B cell (primary cell): ENCODE measurements around the gene OR7G1. TPM values are rescaled to one million over a fixed set of nuclear protein-coding genes. Genes with fewer than 3 reads are reported as not detected.

Source experiments
- ATAC-seq: fragments of 200-7000 bp; cut with Tn5 transposase; one replicate; pipeline ENCODE4 v1.10.0; 2021; ENCODE audit warnings: low read depth, mild to moderate bottlenecking, moderate number of reproducible peaks, moderate library complexity
- CTCF ChIA-PET: fragments of 350-600 bp; sonication (Branson Sonifier 250); formaldehyde crosslinking; loops from one replicate; lab custom pipeline; 2021; ENCODE audit warnings: antibody characterized with exemption, inconsistent platforms; lab: Charles Lee
- POLR2A ChIA-PET: fragments of 350-600 bp; sonication (Branson Sonifier 250); formaldehyde crosslinking; loops from one replicate; lab custom pipeline; 2021; ENCODE audit warnings: antibody characterized with exemption; lab: Charles Lee
- DNase-seq: peaks from one replicate; pipeline ENCODE4 v3.0.0; 2013
- H2AFZ ChIP-seq: 2 replicates; pipeline ENCODE4 v1.6.1; 2012; ENCODE audit warnings: mild to moderate bottlenecking, low read depth, low read length; ENCODE audit not compliant: insufficient read depth, poor library complexity, severe bottlenecking
- H3K27ac ChIP-seq, 2 donors: 1 replicate in 1 of 2; 2 replicates in 1 of 2; pipeline ENCODE4 v1.5.1; 2012 to 2013; ENCODE audit warnings: low read length in 2 of 2, mild to moderate bottlenecking in 2 of 2, moderate library complexity in 1 of 2
- H3K27me3 ChIP-seq, 4 experiments: fragments of 200-600 bp in 1 of 4; sonication (generic) in 1 of 4; replicated peaks in 1 of 4; 1 replicate in 2 of 4; 2 replicates in 2 of 4; pipeline versions ENCODE4 v1.6.1 to v1.7.0; 2013 to 2016; ENCODE audit warnings: low read length in 3 of 4, mild to moderate bottlenecking in 2 of 4, mixed read lengths in 1 of 4, moderate library complexity in 1 of 4; ENCODE audit not compliant: insufficient read depth in 4 of 4, control insufficient read depth in 3 of 4; ENCODE audit errors: control extremely low read depth in 1 of 4
- H3K36me3 ChIP-seq, 2 experiments: replicated peaks in 1 of 2; 1 replicate in 1 of 2; 2 replicates in 1 of 2; pipeline versions ENCODE4 v1.6.1 to v1.7.1; 2013; ENCODE audit warnings: low read length in 1 of 2; ENCODE audit not compliant: insufficient read depth in 2 of 2, control insufficient read depth in 1 of 2; ENCODE audit errors: control extremely low read depth in 1 of 2, extremely low read depth in 1 of 2
- H3K4me1 ChIP-seq, 2 donors: fragments of 200-600 bp in 1 of 2; sonication (generic) in 1 of 2; 1 replicate in 1 of 2; 2 replicates in 1 of 2; pipeline versions ENCODE4 v1.5.1 to v1.6.1; 2013 to 2017; ENCODE audit warnings: low read length in 2 of 2; ENCODE audit not compliant: control insufficient read depth in 2 of 2, insufficient read depth in 2 of 2
- H3K4me2 ChIP-seq: replicated peaks from 2 replicates; pipeline ENCODE3; 2012; ENCODE audit warnings: mild to moderate bottlenecking, low read depth, low read length; ENCODE audit not compliant: poor library complexity, severe bottlenecking
- H3K4me3 ChIP-seq, 5 experiments: fragments of 200-600 bp in 1 of 5; sonication (generic) in 1 of 5; 1 replicate in 3 of 5; 2 replicates in 2 of 5; pipeline versions ENCODE4 v1.5.1 to v1.7.0; 2011 to 2016; ENCODE audit warnings: low read length in 4 of 5, mild to moderate bottlenecking in 4 of 5, low read depth in 2 of 5, control low read depth in 1 of 5, moderate library complexity in 1 of 5; ENCODE audit not compliant: insufficient read depth in 1 of 5; ENCODE audit errors: control extremely low read depth in 1 of 5, extremely low read depth in 1 of 5
- H3K79me2 ChIP-seq: fragments of 200-600 bp; sonication (generic); one replicate; pipeline ENCODE4 v1.6.0; 2016; ENCODE audit warnings: low read length; ENCODE audit not compliant: control insufficient read depth, insufficient read depth
- H3K9ac ChIP-seq: fragments of 200-600 bp; sonication (generic); 2 replicates; pipeline ENCODE4 v1.6.1; 2017; ENCODE audit warnings: mild to moderate bottlenecking, low read length, moderate library complexity
- H3K9me3 ChIP-seq, 3 donors: one replicate each; pipeline versions ENCODE4 v1.6.1 to v1.7.1; 2013; ENCODE audit warnings: low read length in 2 of 3; ENCODE audit not compliant: control insufficient read depth in 2 of 3, insufficient read depth in 1 of 3; ENCODE audit errors: control extremely low read depth in 1 of 3
- H4K20me1 ChIP-seq: 2 replicates; pipeline ENCODE4 v1.6.0; 2012; ENCODE audit warnings: mild to moderate bottlenecking, low read length; ENCODE audit not compliant: insufficient read depth, control insufficient read depth, poor library complexity, severe bottlenecking
- H3K27ac Mint-ChIP-seq: one replicate; pipeline ENCODE4 v1.8.0; 2021; ENCODE audit warnings: mixed read lengths
- H3K27me3 Mint-ChIP-seq: one replicate; pipeline ENCODE4 v1.8.0; 2021; ENCODE audit warnings: mixed read lengths
- H3K4me1 Mint-ChIP-seq: one replicate; pipeline ENCODE4 v1.8.0; 2021; ENCODE audit warnings: mixed read lengths
- H3K4me3 Mint-ChIP-seq: one replicate; pipeline ENCODE4 v1.8.0; 2021; ENCODE audit warnings: mixed read lengths
- H3K9me3 Mint-ChIP-seq: one replicate; pipeline ENCODE4 v1.8.0; 2022; ENCODE audit warnings: mixed read lengths; ENCODE audit not compliant: insufficient read depth
- CTCF ChIP-seq: fragments of 200-600 bp; IDR thresholded peaks from one replicate; pipeline ENCODE4 v1.8.0; 2022; ENCODE audit warnings: antibody characterized with exemption, mild to moderate bottlenecking
- EZH2 ChIP-seq: IDR thresholded peaks from 2 replicates; pipeline ENCODE4 v1.6.1; 2012; ENCODE audit warnings: borderline replicate concordance, low read depth, mild to moderate bottlenecking, moderate library complexity, low read length; ENCODE audit not compliant: insufficient read depth, poor library complexity, severe bottlenecking
- WGBS: methylation state at CpG from one replicate; pipeline ENCODE4 v1.1.5; 2013; ENCODE audit warnings: missing lambda C conversion rate; ENCODE audit not compliant: insufficient coverage; 5-methylcytosine and 5-hydroxymethylcytosine counted together
- intact Hi-C: fragments of 100-400 bp; cut with micrococcal nuclease; formaldehyde crosslinking; loops from one replicate; pipeline ENCODE4 v1.10.0; 2022
- polyA plus RNA-seq: library from polyadenylated mRNA; depleted of rRNA; stranded (reverse); fragments of >200 nt; gene quantifications from 2 replicates; pipeline ENCODE4 v1.2.3, GENCODE V29; 2012
- total RNA-seq, 2 donors: library from RNA; stranded (reverse); fragments of 120-200 nt in 1 of 2; gene quantifications; 1 replicate in 1 of 2; 2 replicates in 1 of 2; pipeline versions ENCODE4 v1.2.3 to v1.2.4, GENCODE V29; 2013 to 2022

OR7G1 gene
- total and polyA plus RNA-seq, 2 donors (not counting 1 experiment from before 2014, with no cell fraction given): not detected

GRCh38 chr19:9126900-9127405, 11.4 kb upstream of the OR7G1 start, which contains the start of gene OR7G3:
OR7G3 (minus strand) TSS chr19:9126950; CDS start chr19:9126950, 0 bp downstream.
- ChIA-PET POLR2A (no interaction called here), CTCF (no interaction called here)
- TF ChIP-seq CTCF (no peak), EZH2 (no peak)
- no peak within 1 kb of the TSS for H3K27ac Mint-ChIP-seq
- intact Hi-C loops: no loop called here
- Histone ChIP-seq H3K27me3 (peaks cover 0 to 9% (median 4%) of the 10 kb centered on the region in 4 experiments), H4K20me1 (no peaks in the 10 kb centered on the region), H2AFZ (no peak within 1 kb of the TSS), H3K4me1 (peaks cover 4 to 12% of the 10 kb centered on the region in 2 donors), H3K79me2 (no peaks in the 10 kb centered on the region), H3K9ac (no peak within 1 kb of the TSS), H3K4me3 (no peak within 1 kb of the TSS), H3K36me3 (no peaks in the 10 kb centered on the region), H3K4me2 (no peak within 1 kb of the TSS), H3K27ac (no peak within 1 kb of the TSS), H3K9me3 (peaks cover 0 to 2% (median 0%) of the 10 kb centered on the region in 3 donors)
- peaks cover 10% of the 10 kb centered on the region for H3K4me1 Mint-ChIP-seq
- no peaks in the 10 kb centered on the region for H3K9me3 Mint-ChIP-seq
- WGBS: 93% methylated on average over 1 of the region's 1 CpG
- H3K27me3 Mint-ChIP-seq: peaks cover 15% of the 10 kb centered on the region
- H3K4me3 Mint-ChIP-seq: no peak within 1 kb of the TSS
- DNase-seq: no peak
- ATAC-seq: no peak

- no peak overlapping the region for H2AFZ ChIP-seq
- ATAC-seq: no peak
These were observed 984 bp upstream of the OR7G1 start for GRCh38 chr19:9116547-9116946.

More at GRCh38 chr19:9116547-9116946, 984 bp upstream of the OR7G1 start:
- intact Hi-C loops: no loop called here
- H3K27ac Mint-ChIP-seq: no peak overlapping the region
- no peaks in the 10 kb centered on the region for H3K9me3 Mint-ChIP-seq
- ChIA-PET POLR2A (no interaction called here), CTCF (no interaction called here)
- Histone ChIP-seq H3K27ac (no peak overlapping the region), H3K9me3 (peaks cover 0 to 2% (median 0%) of the 10 kb centered on the region in 3 donors), H3K9ac (no peak overlapping the region), H3K4me3 (no peak overlapping the region), H3K27me3 (no peaks in the 10 kb centered on the region), H3K36me3 (no peaks in the 10 kb centered on the region), H3K4me2 (no peak overlapping the region), H3K79me2 (no peaks in the 10 kb centered on the region), H4K20me1 (no peaks in the 10 kb centered on the region), H3K4me1 (no peaks in the 10 kb centered on the region)
- TF ChIP-seq CTCF: no peak
- TF ChIP-seq EZH2: no peak
- 51% methylated on average over 2 of the region's 5 CpGs for WGBS
- no peak overlapping the region for H3K4me3 Mint-ChIP-seq
- peaks cover 22% of the 10 kb centered on the region for H3K27me3 Mint-ChIP-seq
- H3K4me1 Mint-ChIP-seq: no peaks in the 10 kb centered on the region
- no peak for DNase-seq
